IPS-NIHi7 (cell line): Measurements from ENCODE around the gene MTMR3.

Experiments
- DNase-seq: peaks from one replicate; pipeline ENCODE4 v3.0.0; 2012; ENCODE audit warnings: mixed read lengths; ENCODE audit errors: extremely low spot score

The MTMR3 gene

GRCh38 chr22:30027169-30027568 lies 144.2 kb downstream of the MTMR3 start:
- no peak for DNase-seq

- no peak for DNase-seq
These were observed 144.8 kb downstream of the MTMR3 start for GRCh38 chr22:30027791-30028190.

GRCh38 chr22:30028731-30029130 lies 145.8 kb downstream of the MTMR3 start:
- no peak for DNase-seq

- no peak for DNase-seq
These were observed 146.5 kb downstream of the MTMR3 start for GRCh38 chr22:30029512-30029911.

- DNase-seq, result no peak
These were observed 147.4 kb downstream of the MTMR3 start for GRCh38 chr22:30030329-30030728.

- DNase-seq, result no peak
These were observed 148.4 kb downstream of the MTMR3 start for GRCh38 chr22:30031328-30031727.

- no peak for DNase-seq
These were observed 148.9 kb downstream of the MTMR3 start for GRCh38 chr22:30031764-30032455.

GRCh38 chr22:30033137-30033536 lies 150.2 kb downstream of the MTMR3 start:
- DNase-seq, result no peak

GRCh38 chr22:30033901-30034300 lies 150.9 kb downstream of the MTMR3 start:
- no peak for DNase-seq

GRCh38 chr22:30036656-30037055 lies 153.7 kb downstream of the MTMR3 start:
- no peak for DNase-seq

GRCh38 chr22:30038219-30038618 lies 155.2 kb downstream of the MTMR3 start:
- DNase-seq, result no peak

GRCh38 chr22:30040499-30041260 lies 157.7 kb downstream of the MTMR3 start:
- DNase-seq, result no peak

GRCh38 chr22:30041475-30041874 lies 158.5 kb downstream of the MTMR3 start:
- DNase-seq, result no peak

- DNase-seq, result no peak
These were observed 158.9 kb downstream of the MTMR3 start for GRCh38 chr22:30041881-30042280.

GRCh38 chr22:30043161-30043560 lies 160.2 kb downstream of the MTMR3 start:
- DNase-seq, result no peak

- DNase-seq, result no peak
These were observed 161.4 kb downstream of the MTMR3 start for GRCh38 chr22:30044369-30044768.

- no peak for DNase-seq
These were observed 162.0 kb downstream of the MTMR3 start for GRCh38 chr22:30044881-30045493.

GRCh38 chr22:30045494-30045887 lies 162.5 kb downstream of the MTMR3 start:
- DNase-seq, result no peak

GRCh38 chr22:30045901-30046715 lies 163.1 kb downstream of the MTMR3 start:
- no peak for DNase-seq

GRCh38 chr22:30046716-30047363 lies 163.9 kb downstream of the MTMR3 start:
- no peak for DNase-seq

GRCh38 chr22:30047364-30047738 lies 164.4 kb downstream of the MTMR3 start:
- DNase-seq, result peak; percentile 65

- DNase-seq, result no peak
These were observed 165.7 kb downstream of the MTMR3 start for GRCh38 chr22:30048681-30049080.
